ENCODE data around the gene PLXNB2. TPM values are rescaled to one million over a fixed set of nuclear protein-coding genes. Genes with fewer than 3 reads are reported as not detected.

The PLXNB2 gene
- total RNA-seq, 4 donors from 2014 or later = 115 to 218 (median 154) TPM

DNA sequence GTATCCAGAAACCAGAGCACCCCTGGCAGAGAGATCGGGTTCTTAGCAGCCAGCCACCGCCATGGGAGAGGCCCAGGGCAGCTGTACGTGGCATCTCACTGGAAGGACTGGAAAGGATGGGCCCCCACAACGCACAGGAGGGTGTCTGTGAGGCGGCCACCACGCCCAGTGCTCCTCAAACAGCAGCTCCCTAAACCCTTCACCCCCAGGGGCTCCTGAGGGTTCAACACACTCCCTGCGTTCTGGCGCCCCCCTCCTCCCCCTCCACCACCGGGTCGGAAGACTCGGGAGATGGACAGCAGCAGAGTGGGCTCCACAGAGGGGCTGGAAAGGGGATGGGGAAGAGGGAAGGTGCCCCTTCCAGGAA lies 47.0 kb downstream of the PLXNB2 start:
- H3K27ac ChIP-seq (replicated peaks in 1 of 4) = peak overlapping the region; percentile 55 to 79 (median 63)
- peaks cover 0 to 45% (median 0%) of the 10 kb centered on the region in 4 donors for H3K27me3 ChIP-seq
- H3K4me1 ChIP-seq = peaks cover 25 to 42% (median 32%) of the 10 kb centered on the region in 4 donors
- peaks cover 0 to 21% (median 4%) of the 10 kb centered on the region in 4 donors for H3K36me3 ChIP-seq
- no peak for DNase-seq (ENCODE audit: extremely low spot score)
- TF ChIP-seq POLR2AphosphoS5 (IDR thresholded peaks at IDR 0.05) = no peak
- no peak for TF ChIP-seq POLR2A (IDR thresholded peaks at IDR 0.05; ENCODE audit: low read depth)
- TF ChIP-seq, protein P1, sequence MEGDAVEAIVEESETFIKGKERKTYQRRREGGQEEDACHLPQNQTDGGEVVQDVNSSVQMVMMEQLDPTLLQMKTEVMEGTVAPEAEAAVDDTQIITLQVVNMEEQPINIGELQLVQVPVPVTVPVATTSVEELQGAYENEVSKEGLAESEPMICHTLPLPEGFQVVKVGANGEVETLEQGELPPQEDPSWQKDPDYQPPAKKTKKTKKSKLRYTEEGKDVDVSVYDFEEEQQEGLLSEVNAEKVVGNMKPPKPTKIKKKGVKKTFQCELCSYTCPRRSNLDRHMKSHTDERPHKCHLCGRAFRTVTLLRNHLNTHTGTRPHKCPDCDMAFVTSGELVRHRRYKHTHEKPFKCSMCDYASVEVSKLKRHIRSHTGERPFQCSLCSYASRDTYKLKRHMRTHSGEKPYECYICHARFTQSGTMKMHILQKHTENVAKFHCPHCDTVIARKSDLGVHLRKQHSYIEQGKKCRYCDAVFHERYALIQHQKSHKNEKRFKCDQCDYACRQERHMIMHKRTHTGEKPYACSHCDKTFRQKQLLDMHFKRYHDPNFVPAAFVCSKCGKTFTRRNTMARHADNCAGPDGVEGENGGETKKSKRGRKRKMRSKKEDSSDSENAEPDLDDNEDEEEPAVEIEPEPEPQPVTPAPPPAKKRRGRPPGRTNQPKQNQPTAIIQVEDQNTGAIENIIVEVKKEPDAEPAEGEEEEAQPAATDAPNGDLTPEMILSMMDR (IDR thresholded peaks at IDR 0.05) = no peak
- no peak for TF ChIP-seq EP300 (IDR thresholded peaks at IDR 0.05)
- WGBS = 17% methylated on average over 4 of the region's 11 CpGs
- H3K9me3 ChIP-seq = no peaks in the 10 kb centered on the region
- intact Hi-C loops (cut with DNase I) = no loop called here
- peak overlapping the region; percentile 57 to 71 (median 60) for H3K4me3 ChIP-seq

- no peaks in the 10 kb centered on the region for H3K9me3 ChIP-seq
- H3K4me1 ChIP-seq = peaks cover 25 to 42% (median 32%) of the 10 kb centered on the region in 4 donors
- intact Hi-C loops (cut with DNase I) = no loop called here
- peaks cover 0 to 45% (median 0%) of the 10 kb centered on the region in 4 donors for H3K27me3 ChIP-seq
- H3K27ac ChIP-seq (replicated peaks in 1 of 4) = no peak overlapping the region
- DNase-seq (ENCODE audit: extremely low spot score) = no peak
- TF ChIP-seq POLR2AphosphoS5 (IDR thresholded peaks at IDR 0.05) (no peak), EP300 (IDR thresholded peaks at IDR 0.05) (no peak), POLR2A (IDR thresholded peaks at IDR 0.05; ENCODE audit: low read depth) (no peak)
- TF ChIP-seq, protein P1 (IDR thresholded peaks at IDR 0.05) = no peak
- H3K36me3 ChIP-seq = peaks cover 0 to 25% (median 8%) of the 10 kb centered on the region in 4 donors
- 90% methylated on average over 12 of the region's 15 CpGs for WGBS
- H3K4me3 ChIP-seq = no peak overlapping the region
These were observed 48.1 kb downstream of the PLXNB2 start for GRCh38 chr22:50259302-50259701.

DNA sequence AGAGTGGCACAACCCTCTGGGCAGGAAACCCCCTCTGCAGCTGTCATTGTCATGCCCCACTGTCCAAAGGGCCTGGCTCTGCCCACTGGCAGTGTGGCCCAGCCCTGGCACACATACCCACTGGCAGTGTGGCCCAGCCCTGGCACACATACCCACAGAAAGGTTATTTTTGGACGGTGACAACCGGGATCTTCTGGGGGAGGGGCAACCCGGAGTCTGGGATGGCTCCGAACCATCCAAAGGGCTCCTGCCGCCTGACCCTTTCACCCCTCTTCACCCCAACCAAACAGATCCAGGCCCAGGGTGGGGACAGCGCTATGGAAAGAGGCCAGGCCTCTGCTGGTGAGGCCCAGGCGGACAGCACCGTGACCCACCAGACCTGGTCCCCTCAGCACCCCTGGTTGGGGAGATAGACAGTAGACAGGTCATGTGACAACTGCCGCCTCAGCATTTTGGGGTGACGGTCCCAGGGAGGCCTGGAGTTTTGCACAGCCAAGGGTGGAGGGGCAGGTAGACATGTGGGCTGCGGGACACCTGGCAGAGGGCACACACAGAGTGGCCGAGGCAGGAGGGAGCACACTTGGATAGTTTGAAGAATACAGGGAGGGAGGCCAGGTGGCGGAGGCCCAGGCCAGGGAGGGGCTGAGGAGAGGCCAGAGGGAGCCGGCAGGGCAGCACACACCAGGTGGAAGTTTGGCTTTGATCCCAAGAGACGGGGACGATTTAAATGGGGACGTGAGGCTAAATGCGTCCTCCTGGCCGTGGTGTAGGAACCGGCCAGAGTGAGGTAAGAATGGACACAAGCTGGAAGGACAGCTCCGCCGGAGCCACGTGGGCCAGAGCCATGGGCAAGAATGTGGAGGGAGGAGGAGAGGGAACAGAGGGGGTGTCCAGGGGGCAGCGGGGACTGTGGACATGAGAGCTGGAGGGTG lies 48.8 kb downstream of the PLXNB2 start:
- Histone ChIP-seq H3K4me1 (peaks cover 25 to 42% (median 32%) of the 10 kb centered on the region in 4 donors), H3K27me3 (peaks cover 0 to 45% (median 0%) of the 10 kb centered on the region in 4 donors), H3K36me3 (peaks cover 0 to 25% (median 8%) of the 10 kb centered on the region in 4 donors), H3K4me3 (no peak overlapping the region), H3K9me3 (no peaks in the 10 kb centered on the region), H3K27ac (replicated peaks in 1 of 4) (no peak overlapping the region)
- WGBS = 79% methylated on average over 24 of the region's 24 CpGs
- TF ChIP-seq EP300 (IDR thresholded peaks at IDR 0.05) = no peak
- TF ChIP-seq, protein P1 (IDR thresholded peaks at IDR 0.05) = no peak
- TF ChIP-seq POLR2AphosphoS5 (IDR thresholded peaks at IDR 0.05) = no peak
- TF ChIP-seq POLR2A (IDR thresholded peaks at IDR 0.05; ENCODE audit: low read depth) = no peak
- no peak for DNase-seq (ENCODE audit: extremely low spot score)
- intact Hi-C loops (cut with DNase I) = no loop called here

GRCh38 chr22:50257451-50258360 lies 49.7 kb downstream of the PLXNB2 start:
- H3K27ac ChIP-seq (replicated peaks in 1 of 4) = no peak overlapping the region
- H3K4me3 ChIP-seq = no peak overlapping the region
- H3K4me1 ChIP-seq = peaks cover 25 to 35% (median 29%) of the 10 kb centered on the region in 4 donors
- H3K36me3 ChIP-seq = peaks cover 0 to 25% (median 8%) of the 10 kb centered on the region in 4 donors
- H3K9me3 ChIP-seq = no peaks in the 10 kb centered on the region
- no peak for TF ChIP-seq POLR2AphosphoS5 (IDR thresholded peaks at IDR 0.05)
- no peak for TF ChIP-seq POLR2A (IDR thresholded peaks at IDR 0.05; ENCODE audit: low read depth)
- TF ChIP-seq, protein P1 (IDR thresholded peaks at IDR 0.05) = no peak
- no peak for TF ChIP-seq EP300 (IDR thresholded peaks at IDR 0.05)
- peaks cover 0 to 38% (median 0%) of the 10 kb centered on the region in 4 donors for H3K27me3 ChIP-seq
- intact Hi-C loops (cut with DNase I) = no loop called here
- 70% methylated on average over 5 of the region's 31 CpGs for WGBS
- no peak for DNase-seq (ENCODE audit: extremely low spot score)
